GM19193 (cell line): Measurements from ENCODE around the gene CNTNAP1.
A peak's percentile ranks its signal among the peaks of the same experiment; 100 is the strongest.

Source experiments
- POLR2A ChIP-seq: IDR thresholded peaks from 4 replicates; pipeline ENCODE4 v1.6.1; 2011; ENCODE audit not compliant: insufficient read depth, insufficient read length; ENCODE audit errors: extremely low read depth

Gene CNTNAP1

DNA sequence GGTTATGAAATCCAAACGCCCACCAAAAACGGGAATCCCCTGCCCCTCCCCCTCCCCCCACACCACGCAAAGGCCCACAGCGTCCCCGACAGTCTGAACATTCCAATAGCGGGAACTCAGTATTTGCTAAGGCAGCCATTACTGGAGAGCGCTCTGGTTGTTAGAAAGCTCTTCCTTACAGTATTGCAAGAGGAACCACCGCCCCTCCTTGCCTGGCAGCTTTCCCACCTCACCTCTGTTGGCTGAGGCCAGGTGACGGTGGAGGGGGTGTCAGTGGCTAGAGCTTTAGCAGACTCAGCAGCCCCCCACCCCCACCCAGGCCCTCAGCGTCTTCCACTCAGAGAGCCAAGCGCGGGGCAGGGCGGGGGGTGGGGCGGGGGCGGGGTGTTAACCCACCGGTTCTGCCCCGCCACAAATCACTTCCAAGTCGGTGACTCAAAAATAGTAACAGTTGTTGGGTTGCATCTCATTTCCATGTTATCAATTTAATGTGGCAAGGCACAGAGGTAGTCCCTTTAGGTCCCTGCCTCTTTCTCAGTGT, 3.3 kb upstream of the CNTNAP1 start:
- no peak for TF ChIP-seq POLR2A

- TF ChIP-seq POLR2A: peak; percentile 72
Measured at GRCh38 chr17:42679492-42680330, 2.6 kb upstream of the CNTNAP1 start.

- no peak for TF ChIP-seq POLR2A
Measured at GRCh38 chr17:42680331-42680808, 2.0 kb upstream of the CNTNAP1 start.

GRCh38 chr17:42682722-42683403, 532 bp downstream of the CNTNAP1 start:
- no peak for TF ChIP-seq POLR2A

- TF ChIP-seq POLR2A: no peak
Measured at GRCh38 chr17:42683407-42684034, 1.2 kb downstream of the CNTNAP1 start.

DNA sequence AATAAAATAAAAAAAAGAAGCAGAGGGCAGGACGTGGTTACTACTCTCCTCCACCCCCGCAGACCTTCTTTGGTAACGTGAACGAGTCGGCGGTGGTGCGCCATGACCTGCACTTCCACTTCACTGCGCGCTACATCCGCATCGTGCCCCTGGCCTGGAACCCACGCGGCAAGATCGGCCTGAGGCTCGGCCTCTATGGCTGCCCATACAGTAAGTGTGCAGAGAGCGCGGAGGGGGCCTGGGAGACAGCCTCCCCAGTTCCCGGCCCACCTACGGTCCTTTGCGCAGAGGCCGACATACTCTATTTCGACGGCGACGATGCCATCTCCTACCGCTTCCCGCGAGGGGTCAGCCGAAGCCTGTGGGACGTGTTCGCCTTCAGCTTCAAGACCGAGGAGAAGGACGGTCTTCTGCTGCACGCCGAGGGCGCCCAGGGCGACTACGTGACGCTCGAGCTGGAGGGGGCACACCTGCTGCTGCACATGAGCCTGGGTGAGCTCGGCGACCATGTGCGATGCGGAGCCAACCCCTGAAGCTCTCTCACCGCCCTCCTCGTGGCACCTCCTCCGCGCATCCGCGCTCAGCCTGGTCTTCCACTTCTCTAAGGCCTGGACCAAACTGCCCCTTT, 2.7 kb downstream of the CNTNAP1 start:
- TF ChIP-seq POLR2A: no peak

DNA sequence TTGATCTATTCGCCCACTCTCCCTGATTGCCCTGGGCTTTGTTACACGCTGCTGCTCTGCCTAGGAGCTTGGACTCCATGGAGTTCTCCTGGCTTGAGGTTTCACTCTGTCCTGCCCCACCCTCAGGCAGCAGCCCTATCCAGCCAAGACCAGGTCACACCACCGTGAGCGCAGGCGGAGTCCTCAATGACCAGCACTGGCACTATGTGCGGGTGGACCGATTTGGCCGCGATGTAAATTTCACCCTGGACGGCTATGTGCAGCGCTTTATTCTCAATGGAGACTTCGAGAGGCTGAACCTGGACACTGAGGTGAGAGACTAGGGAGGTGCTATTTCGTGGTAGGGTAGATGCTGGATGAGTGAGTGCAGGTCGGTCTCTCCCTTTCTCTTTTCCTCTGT, 3.5 kb downstream of the CNTNAP1 start:
- TF ChIP-seq POLR2A: no peak

DNA sequence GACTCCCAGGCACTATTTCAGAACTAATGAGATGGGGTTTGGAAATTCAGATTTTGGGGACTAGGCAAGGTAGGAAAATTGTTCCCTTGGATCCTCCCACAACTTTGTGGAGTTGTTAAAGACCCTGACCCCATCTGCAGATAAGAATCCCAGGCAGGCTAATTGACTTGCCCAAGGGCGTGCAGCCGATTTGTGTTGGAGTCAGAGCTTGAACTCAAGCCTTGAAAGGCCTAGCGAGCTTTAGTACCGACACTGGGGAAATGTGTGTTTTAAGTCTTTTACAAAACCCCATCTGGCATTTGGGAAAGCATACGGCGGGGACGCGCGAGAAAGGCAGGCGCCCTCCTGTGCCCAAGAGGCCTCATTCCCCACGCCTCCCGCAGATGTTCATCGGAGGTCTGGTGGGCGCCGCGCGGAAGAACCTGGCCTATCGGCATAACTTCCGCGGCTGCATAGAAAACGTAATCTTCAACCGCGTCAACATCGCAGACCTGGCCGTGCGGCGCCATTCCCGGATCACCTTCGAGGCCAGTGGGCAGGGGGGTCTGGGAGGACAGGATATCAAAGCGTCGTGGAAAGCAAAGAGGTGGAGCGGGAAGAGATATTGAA, 4.3 kb downstream of the CNTNAP1 start:
- TF ChIP-seq POLR2A: no peak

- TF ChIP-seq POLR2A: no peak
Measured at GRCh38 chr17:42687707-42688320, 5.5 kb downstream of the CNTNAP1 start.

DNA sequence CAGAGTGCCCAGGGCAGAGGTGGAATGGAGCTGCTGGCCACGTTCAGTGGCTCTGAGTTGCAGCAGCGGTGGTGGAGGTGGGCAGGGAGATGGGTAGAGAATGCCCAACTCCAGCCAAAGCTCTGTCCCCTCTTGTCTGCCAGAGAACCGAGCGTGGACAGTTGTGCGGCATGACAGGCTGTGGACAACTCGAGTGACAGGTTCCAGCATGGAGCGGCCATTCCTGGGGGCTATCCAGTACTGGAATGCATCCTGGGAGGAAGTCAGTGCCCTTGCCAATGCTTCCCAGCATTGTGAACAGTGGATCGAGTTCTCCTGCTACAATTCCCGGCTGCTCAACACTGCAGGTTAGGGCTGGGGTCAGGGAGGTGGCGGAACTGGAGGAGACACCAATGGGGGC, 8.3 kb downstream of the CNTNAP1 start:
- TF ChIP-seq POLR2A: no peak

DNA sequence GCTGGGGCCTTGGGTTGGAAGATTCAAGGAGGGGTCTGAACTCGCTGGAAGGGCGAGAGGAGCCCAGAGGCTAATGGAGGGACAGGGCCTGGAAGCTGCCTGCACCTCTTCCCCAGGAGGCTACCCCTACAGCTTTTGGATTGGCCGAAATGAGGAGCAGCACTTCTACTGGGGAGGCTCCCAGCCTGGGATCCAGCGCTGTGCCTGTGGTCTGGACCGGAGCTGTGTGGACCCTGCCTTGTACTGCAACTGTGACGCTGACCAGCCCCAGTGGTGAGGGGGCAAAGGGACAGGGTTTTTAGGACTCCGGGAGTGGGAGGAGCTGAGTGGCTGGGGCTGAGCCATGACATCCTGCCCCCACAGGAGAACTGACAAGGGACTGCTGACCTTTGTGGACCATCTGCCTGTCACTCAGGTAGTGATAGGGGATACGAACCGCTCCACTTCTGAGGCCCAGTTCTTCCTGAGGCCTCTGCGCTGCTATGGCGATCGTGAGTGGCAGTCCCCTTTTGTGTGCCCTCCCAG, 8.8 kb downstream of the CNTNAP1 start:
- TF ChIP-seq POLR2A: no peak

- TF ChIP-seq POLR2A: no peak
Measured at GRCh38 chr17:42692489-42692888, 10.2 kb downstream of the CNTNAP1 start.

GRCh38 chr17:42694524-42694923, 12.2 kb downstream of the CNTNAP1 start:
- TF ChIP-seq POLR2A: no peak

GRCh38 chr17:42695500-42695899, 13.2 kb downstream of the CNTNAP1 start:
- no peak for TF ChIP-seq POLR2A

DNA sequence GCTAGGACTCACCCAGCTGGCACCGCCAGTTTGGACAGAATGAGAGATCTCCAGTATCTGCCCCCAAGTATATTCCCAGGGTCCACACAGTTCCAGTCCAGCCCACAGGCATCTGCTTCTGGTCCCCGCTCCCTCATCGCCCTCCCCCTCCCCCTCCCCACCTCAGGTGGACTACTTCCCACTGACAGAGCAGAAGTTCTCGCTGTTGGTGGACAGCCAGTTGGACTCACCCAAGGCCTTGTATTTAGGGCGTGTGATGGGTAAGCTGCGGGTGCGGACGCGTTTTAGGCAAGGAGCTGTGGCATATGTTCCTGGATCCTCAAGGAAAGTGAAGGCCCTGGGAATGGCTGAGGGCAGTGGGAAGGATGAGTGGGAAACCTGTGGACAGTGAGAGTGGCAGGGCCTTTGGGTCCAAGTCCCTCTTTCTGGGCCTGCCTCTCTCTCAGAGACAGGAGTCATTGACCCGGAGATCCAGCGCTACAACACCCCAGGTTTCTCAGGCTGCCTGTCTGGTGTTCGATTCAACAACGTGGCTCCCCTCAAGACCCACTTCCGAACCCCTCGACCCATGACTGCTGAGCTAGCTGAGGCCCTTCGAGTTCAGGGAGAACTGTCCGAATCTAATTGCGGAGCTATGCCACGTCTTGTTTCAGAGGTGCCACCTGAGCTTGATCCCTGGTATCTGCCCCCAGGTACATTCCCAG, 14.9 kb downstream of the CNTNAP1 start:
- TF ChIP-seq POLR2A: no peak
